Measurements from ENCODE around the gene TM7SF3.

The TM7SF3 gene

DNA sequence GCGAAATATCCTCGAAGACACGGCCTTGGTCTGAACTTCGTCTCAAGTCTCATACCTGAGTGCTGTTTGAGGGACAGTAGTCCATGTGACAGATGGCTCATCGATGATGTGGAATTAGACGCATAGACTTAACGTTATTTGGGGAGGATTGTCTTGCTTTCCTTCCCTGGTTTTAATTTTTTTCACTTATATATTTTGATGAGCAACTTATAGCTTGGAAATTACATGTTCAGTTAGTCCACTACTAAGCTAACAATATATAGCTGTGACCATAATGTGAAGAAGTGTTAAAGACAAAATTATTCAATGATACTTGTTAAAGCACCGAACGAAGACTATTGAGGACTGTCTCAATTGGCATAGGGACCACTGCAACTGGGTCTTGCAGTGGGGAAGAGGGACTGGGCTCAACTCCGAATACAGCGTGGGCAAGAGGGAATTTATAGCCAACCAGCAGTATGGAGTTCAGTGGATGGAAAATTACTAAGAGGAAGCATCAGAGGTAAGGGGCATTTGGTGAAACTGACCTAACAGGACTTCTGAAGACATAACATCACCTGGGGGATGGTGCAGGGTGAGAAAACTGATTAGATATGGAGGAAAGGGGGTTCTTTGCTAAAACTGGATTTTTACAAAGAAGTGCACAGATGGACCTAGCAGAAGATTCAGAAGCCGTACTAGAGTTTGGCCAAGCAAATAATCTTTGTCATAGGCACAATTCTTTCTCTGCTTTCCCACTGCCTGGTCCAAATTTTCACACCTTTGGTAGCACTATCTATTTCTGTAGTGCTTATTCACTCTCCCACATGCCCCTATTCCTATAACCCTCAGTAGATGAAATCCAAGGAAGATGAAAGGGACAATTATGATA is 910 bp upstream of the TM7SF3 start:
- no peak for DNase-seq (ENCODE audit: low read depth in 2 of 2)

GRCh38 chr12:27013611-27014084 is 536 bp downstream of the TM7SF3 start:
- DNase-seq (ENCODE audit: low read depth in 2 of 2): no peak

DNA sequence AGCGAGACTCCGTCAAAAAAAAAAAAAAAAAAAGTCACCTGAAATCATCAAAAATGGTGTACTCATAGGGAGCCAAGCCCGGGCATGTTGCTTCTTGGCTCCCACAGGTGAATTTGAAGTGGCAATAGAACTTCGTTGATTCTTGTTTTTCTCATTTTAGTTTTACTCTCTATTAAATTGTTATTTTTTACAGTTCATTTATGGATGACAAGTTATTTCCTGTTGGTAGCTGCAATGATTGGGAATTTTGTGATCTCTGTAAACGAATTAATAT is 1.3 kb downstream of the TM7SF3 start:
- DNase-seq (ENCODE audit: low read depth in 2 of 2): no peak

- DNase-seq (ENCODE audit: low read depth in 2 of 2): no peak
Observed at GRCh38 chr12:27012239-27012981, 1.8 kb downstream of the TM7SF3 start.

GRCh38 chr12:27009881-27010301 is 4.3 kb downstream of the TM7SF3 start:
- DNase-seq (ENCODE audit: low read depth in 2 of 2): no peak

- DNase-seq (ENCODE audit: low read depth in 2 of 2): no peak
Observed at GRCh38 chr12:27008081-27008480, 6.1 kb downstream of the TM7SF3 start.

GRCh38 chr12:27006797-27007467 is 7.3 kb downstream of the TM7SF3 start:
- DNase-seq (ENCODE audit: low read depth in 2 of 2): no peak

GRCh38 chr12:27005495-27005894 is 8.7 kb downstream of the TM7SF3 start:
- no peak for DNase-seq (ENCODE audit: low read depth in 2 of 2)

- DNase-seq (ENCODE audit: low read depth in 2 of 2): no peak
Observed at GRCh38 chr12:27003421-27004381, 10.5 kb downstream of the TM7SF3 start.

DNA sequence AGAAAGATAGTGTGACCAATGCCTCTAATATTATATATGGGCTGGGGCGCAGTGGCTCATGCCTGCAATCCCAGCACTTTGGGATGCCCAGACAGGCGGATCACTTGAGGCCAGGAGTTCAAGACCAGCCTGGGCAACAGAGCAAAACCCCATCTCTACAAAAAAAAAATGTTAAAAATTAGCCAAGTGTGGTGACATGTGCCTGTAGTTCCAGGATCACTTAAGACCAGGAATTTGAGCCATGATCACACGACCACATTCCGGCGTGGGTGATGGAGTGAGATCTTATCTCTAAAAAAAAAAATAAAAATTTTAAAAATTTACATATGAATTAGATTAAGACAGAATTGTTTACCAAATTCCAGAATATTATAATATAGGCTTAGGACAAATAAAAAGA is 12.0 kb downstream of the TM7SF3 start:
- no peak for DNase-seq (ENCODE audit: low read depth in 2 of 2)

DNA sequence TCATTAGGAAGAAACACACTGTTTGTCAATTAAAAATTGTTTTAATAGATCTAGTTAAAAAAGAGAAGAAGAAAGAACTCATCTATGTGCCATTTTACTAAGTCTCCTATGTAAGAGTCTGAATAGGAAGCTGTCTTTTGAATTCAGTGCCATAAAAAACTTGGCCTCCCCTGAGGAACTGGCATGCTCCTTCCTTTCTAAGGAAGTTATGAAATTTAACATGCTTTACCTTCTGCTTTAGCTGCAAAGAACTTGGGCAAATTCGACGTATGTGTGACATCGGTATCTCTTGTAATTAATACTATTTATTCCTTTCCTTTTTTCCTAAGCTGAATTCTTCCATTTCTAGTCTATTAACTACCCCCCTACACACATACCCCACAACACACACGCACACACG is 12.5 kb downstream of the TM7SF3 start:
- no peak for DNase-seq (ENCODE audit: low read depth in 2 of 2)

- no peak for DNase-seq (ENCODE audit: low read depth in 2 of 2)
Observed at GRCh38 chr12:27000961-27001360, 13.2 kb downstream of the TM7SF3 start.

GRCh38 chr12:26997003-26997402 is 17.2 kb downstream of the TM7SF3 start:
- DNase-seq (ENCODE audit: low read depth in 2 of 2): no peak

GRCh38 chr12:26995706-26996105 is 18.5 kb downstream of the TM7SF3 start:
- no peak for DNase-seq (ENCODE audit: low read depth in 2 of 2)

GRCh38 chr12:26994109-26994508 is 20.1 kb downstream of the TM7SF3 start:
- no peak for DNase-seq (ENCODE audit: low read depth in 2 of 2)

DNA sequence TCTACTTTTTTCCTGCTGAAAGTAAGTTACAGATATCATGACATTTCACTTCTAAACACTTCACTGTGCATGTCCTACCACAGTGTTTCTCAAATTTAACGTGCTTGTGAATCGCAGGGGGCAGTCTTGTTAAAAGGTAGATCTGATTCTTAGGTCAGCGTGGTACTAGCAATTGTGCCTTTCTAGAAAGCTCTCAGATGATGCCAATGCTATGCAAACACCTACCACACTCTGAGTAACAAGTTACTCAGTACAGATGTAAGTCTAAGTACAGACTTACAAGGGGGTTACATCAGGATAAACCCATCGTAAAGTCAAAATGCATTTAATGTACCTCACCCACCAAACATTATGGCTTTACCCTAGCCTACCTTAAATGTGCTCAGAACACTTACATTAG is 22.4 kb downstream of the TM7SF3 start:
- no peak for DNase-seq (ENCODE audit: low read depth in 2 of 2)

DNA sequence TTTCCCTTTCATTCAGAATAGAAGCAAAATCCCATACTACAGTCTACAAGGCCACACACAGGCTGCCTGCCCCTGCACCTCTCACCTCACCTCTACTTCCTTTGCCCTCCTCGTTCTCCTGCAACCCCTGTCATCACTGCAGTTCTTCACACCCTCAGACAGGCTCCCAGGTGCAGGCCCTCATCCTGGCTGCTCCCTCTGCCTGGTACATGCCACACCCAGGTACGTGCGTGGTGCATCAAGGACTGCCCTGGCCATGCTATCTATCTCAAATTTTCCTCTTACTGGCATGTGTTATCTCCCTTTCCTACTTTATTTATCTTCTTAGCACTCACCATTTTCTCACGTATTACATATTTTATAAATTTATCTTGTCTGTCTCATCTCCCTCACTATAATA is 24.3 kb downstream of the TM7SF3 start:
- no peak for DNase-seq (ENCODE audit: low read depth in 2 of 2)

DNA sequence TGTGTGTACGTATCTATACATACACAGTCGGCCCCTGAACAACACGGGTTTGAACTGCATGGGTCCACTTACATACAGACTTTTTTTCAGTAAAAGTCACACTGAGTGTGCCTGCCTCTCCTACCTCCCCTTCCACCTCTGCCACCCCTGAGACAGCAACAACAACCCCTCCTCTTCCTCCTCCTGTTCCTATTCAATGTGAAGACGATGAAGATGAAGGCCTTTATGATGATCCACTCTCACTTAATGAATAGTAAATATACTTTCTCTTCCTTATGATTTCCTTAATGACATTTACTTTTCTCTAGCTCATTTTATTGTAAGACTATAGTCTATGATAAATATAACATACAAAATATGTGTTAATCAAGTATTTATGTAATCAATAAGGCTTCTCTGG is 25.5 kb downstream of the TM7SF3 start:
- DNase-seq (ENCODE audit: low read depth in 2 of 2): no peak

- DNase-seq (ENCODE audit: low read depth in 2 of 2): no peak
Observed at GRCh38 chr12:26987634-26988424, 26.4 kb downstream of the TM7SF3 start.

DNA sequence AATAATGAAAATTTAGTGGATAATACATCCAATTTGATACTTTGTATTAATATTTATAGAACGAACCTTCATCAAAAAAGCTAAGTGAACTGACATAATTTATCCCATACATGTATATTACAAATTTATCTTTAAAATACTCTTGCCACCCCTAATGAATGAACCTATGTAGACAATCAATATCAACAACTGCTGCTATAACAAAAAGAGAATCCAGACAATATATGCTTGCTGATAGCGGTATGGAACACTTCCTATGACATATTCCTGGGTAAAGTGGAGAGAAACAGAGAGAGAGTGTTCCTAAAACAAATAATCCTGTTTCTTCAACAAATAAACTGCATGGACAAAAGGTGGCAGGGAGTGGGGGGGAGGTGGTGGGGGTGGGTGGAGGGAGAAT is 31.3 kb downstream of the TM7SF3 start:
- DNase-seq (ENCODE audit: low read depth in 2 of 2): no peak

GRCh38 chr12:26979733-26980132 is 34.5 kb downstream of the TM7SF3 start:
- DNase-seq (ENCODE audit: low read depth in 2 of 2): no peak
